HG02588 (cell line): ENCODE results near the gene TFDP1.

Source experiments
- ATAC-seq: cut with Tn5 transposase; IDR thresholded peaks from one replicate; pipeline ENCODE4 v1.9.1; 2021; ENCODE audit warnings: mild to moderate bottlenecking, moderate library complexity; ENCODE audit not compliant: unreplicated experiment

TFDP1 gene

GRCh38 chr13:113596321-113597200 is 12.0 kb downstream of the TFDP1 start:
- no peak for ATAC-seq

- ATAC-seq, result no peak
Measured at GRCh38 chr13:113597391-113598080, 13.0 kb downstream of the TFDP1 start.

GRCh38 chr13:113598081-113598410 is 13.5 kb downstream of the TFDP1 start:
- ATAC-seq, result no peak

- no peak for ATAC-seq
Measured at GRCh38 chr13:113598481-113598880, 13.9 kb downstream of the TFDP1 start.

GRCh38 chr13:113599391-113599790 is 14.8 kb downstream of the TFDP1 start:
- no peak for ATAC-seq

GRCh38 chr13:113601166-113602070 is 16.9 kb downstream of the TFDP1 start:
- no peak for ATAC-seq

GRCh38 chr13:113602291-113602988 is 17.9 kb downstream of the TFDP1 start:
- no peak for ATAC-seq

- ATAC-seq, result no peak
Measured at GRCh38 chr13:113603116-113603710, 18.7 kb downstream of the TFDP1 start.

GRCh38 chr13:113604186-113604585 is 19.6 kb downstream of the TFDP1 start:
- ATAC-seq, result no peak

GRCh38 chr13:113605461-113605860 is 20.9 kb downstream of the TFDP1 start:
- ATAC-seq, result no peak

- no peak for ATAC-seq
Measured at GRCh38 chr13:113605866-113606438, 21.4 kb downstream of the TFDP1 start.

GRCh38 chr13:113607056-113607888 is 22.7 kb downstream of the TFDP1 start:
- no peak for ATAC-seq

- ATAC-seq, result no peak
Measured at GRCh38 chr13:113607889-113608635, 23.5 kb downstream of the TFDP1 start.

- no peak for ATAC-seq
Measured at GRCh38 chr13:113608967-113609533, 24.5 kb downstream of the TFDP1 start.

- ATAC-seq, result no peak
Measured at GRCh38 chr13:113609616-113610015, 25.1 kb downstream of the TFDP1 start.

- no peak for ATAC-seq
Measured at GRCh38 chr13:113610266-113610665, 25.7 kb downstream of the TFDP1 start.

GRCh38 chr13:113611996-113612395 is 27.4 kb downstream of the TFDP1 start:
- no peak for ATAC-seq

GRCh38 chr13:113612607-113613006 is 28.1 kb downstream of the TFDP1 start:
- ATAC-seq, result no peak
